Erythroblast (primary cell): ENCODE results near the gene TTC24.
"Not testable (repeated sequence)": the region's sequence is repeated elsewhere in the genome, so short reads cannot be mapped to it uniquely, and the experiment has no call there.

ENCODE experiments used
- DNase-seq, 2 experiments: peaks; one replicate each; lab custom pipeline; 2025; lab: John Stamatoyannopoulos, UW
- GATA1 ChIP-seq: IDR thresholded peaks from 2 replicates; pipeline ENCODE4 v1.6.1; 2011; ENCODE audit warnings: low read depth, mild to moderate bottlenecking, control low read depth, low read length, moderate library complexity
- POLR2A ChIP-seq: IDR thresholded peaks from 2 replicates; pipeline ENCODE4 v1.6.1; 2011; ENCODE audit warnings: mild to moderate bottlenecking, low read length

Gene TTC24

GRCh38 chr1:156547982-156548381 is 31.5 kb upstream of the TTC24 start:
- TF ChIP-seq POLR2A (no peak), GATA1 (no peak)

GRCh38 chr1:156549390-156549789 is 30.1 kb upstream of the TTC24 start:
- TF ChIP-seq GATA1 (no peak), POLR2A (no peak)
- no peak for DNase-seq

More at GRCh38 chr1:156547982-156548381, 31.5 kb upstream of the TTC24 start:
- no peak for DNase-seq

GRCh38 chr1:156549831-156550230 is 29.7 kb upstream of the TTC24 start:
- DNase-seq: no peak
- TF ChIP-seq POLR2A (no peak), GATA1 (no peak)

GRCh38 chr1:156550346-156550745 is 29.2 kb upstream of the TTC24 start:
- no peak for DNase-seq
- no peak for TF ChIP-seq POLR2A
- no peak for TF ChIP-seq GATA1

GRCh38 chr1:156551066-156551643 is 28.4 kb upstream of the TTC24 start:
- TF ChIP-seq POLR2A: no peak
- TF ChIP-seq GATA1: no peak
- DNase-seq: no peak

- TF ChIP-seq POLR2A (no peak), GATA1 (no peak)
- DNase-seq: no peak
Observed at GRCh38 chr1:156551869-156552268, 27.7 kb upstream of the TTC24 start.

- DNase-seq: no peak
- TF ChIP-seq GATA1: no peak
- no peak for TF ChIP-seq POLR2A
Observed at GRCh38 chr1:156552518-156552917, 27.0 kb upstream of the TTC24 start.

- DNase-seq: not testable (repeated sequence)
Observed at GRCh38 chr1:156552937-156553336, 26.6 kb upstream of the TTC24 start.

- no peak for TF ChIP-seq GATA1
- no peak for TF ChIP-seq POLR2A
- DNase-seq: no peak
Observed at GRCh38 chr1:156553860-156554485, 25.6 kb upstream of the TTC24 start.

GRCh38 chr1:156554971-156555370 is 24.6 kb upstream of the TTC24 start:
- DNase-seq: no peak
- TF ChIP-seq GATA1 (no peak), POLR2A (no peak)

- TF ChIP-seq POLR2A: no peak
- no peak for TF ChIP-seq GATA1
Observed at GRCh38 chr1:156555715-156556114, 23.8 kb upstream of the TTC24 start.

GRCh38 chr1:156556354-156556753 is 23.2 kb upstream of the TTC24 start:
- no peak for DNase-seq
- no peak for TF ChIP-seq GATA1
- TF ChIP-seq POLR2A: no peak

More at GRCh38 chr1:156555715-156556114, 23.8 kb upstream of the TTC24 start:
- DNase-seq: no peak

GRCh38 chr1:156559086-156559796 is 20.3 kb upstream of the TTC24 start:
- TF ChIP-seq POLR2A (no peak), GATA1 (no peak)

GRCh38 chr1:156559797-156560385 is 19.6 kb upstream of the TTC24 start:
- TF ChIP-seq GATA1 (no peak), POLR2A (no peak)
- no peak for DNase-seq

More at GRCh38 chr1:156559086-156559796, 20.3 kb upstream of the TTC24 start:
- no peak for DNase-seq
